DMS153 treated with DMSO at 0.1 percent for 48 hours (cell line): ENCODE measurements around the gene KCNQ1.

Source experiments
- DNase-seq: peaks from one replicate; lab custom pipeline; 2025; ENCODE audit not compliant: unreplicated experiment; lab: John Stamatoyannopoulos, UW

The KCNQ1 gene

DNA sequence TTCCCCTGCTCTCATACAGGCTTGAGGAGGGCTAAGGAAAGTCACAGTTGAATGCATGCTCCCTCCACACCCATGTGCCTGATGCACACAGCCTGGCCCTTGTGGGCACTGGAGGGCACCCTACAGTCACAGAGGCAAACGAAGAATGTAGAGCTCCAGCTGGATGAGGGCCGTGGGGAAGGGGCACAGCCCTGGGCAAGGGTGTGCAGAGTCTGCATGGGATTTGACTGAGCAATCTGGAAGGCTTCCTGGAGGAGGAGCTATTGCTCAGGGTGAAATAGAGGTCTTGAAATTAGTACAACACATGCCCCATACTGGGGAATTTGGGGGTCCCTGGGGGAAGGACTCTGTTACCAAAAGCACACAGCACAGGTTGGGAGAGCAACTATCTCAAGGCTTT, 64.0 kb downstream of the KCNQ1 start:
- no peak for DNase-seq

DNA sequence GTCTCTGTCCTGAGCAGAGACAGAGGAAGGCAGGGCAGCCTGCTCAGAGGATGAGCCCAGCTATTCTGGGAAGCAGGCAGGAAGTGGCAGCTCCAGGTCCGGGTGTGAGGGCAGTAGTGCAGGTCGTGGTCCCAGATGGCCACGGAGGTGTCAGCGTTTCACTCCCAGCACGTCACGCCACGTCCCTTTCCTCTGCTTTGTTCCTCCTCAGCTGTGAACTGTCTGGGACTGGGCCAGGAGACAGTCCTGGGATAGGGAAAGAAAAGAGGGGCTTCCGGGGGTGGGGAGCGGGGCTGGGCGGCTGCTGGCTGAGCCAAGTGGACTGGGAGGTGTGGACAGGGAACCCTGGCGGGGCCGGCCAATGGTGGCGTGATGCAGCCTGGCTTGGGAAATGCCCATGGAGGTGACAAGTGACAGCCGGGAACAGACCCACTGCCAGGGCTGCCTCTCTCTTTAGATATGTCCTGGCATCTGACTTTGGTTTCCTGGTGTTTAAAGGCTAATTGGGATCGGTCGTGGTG, 64.7 kb downstream of the KCNQ1 start:
- DNase-seq = no peak

DNA sequence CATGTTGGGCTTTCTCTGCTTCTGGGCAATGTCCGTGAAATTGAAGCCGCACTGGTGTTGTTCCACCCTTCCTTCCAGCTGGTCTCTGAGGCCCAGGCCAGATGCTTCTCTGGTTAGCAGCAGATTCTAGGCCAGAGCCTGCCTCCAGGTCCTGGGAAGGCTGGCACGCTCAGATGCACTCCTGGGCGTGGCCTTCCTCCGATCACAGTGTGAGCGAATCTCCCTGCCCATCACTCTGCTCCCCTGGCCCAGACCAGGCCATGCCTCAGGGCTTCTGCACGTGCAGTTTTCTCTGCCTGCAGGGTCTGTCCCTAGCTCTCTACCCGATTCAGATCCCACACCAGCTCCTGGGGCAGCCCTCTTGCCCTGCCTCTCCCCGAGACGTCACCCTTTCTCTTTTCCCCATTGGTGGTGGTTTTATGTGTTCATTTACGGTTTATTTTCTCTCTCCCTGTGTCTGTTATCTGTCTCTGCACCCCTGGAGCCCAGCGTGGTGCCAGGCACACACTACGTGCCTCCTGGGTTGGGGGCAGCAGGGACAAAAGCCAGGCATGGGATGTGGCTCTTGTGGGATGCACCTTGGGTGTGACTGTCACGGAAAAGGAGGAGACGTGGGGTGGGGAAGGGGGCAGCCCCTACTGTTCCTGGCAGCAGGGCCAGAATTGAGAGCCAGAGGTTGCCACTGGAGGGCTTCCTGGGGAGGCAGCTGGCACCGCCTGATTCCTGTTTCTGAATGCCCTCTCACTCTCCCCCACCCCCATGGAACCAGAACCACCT, 66.0 kb downstream of the KCNQ1 start:
- DNase-seq = no peak

DNA sequence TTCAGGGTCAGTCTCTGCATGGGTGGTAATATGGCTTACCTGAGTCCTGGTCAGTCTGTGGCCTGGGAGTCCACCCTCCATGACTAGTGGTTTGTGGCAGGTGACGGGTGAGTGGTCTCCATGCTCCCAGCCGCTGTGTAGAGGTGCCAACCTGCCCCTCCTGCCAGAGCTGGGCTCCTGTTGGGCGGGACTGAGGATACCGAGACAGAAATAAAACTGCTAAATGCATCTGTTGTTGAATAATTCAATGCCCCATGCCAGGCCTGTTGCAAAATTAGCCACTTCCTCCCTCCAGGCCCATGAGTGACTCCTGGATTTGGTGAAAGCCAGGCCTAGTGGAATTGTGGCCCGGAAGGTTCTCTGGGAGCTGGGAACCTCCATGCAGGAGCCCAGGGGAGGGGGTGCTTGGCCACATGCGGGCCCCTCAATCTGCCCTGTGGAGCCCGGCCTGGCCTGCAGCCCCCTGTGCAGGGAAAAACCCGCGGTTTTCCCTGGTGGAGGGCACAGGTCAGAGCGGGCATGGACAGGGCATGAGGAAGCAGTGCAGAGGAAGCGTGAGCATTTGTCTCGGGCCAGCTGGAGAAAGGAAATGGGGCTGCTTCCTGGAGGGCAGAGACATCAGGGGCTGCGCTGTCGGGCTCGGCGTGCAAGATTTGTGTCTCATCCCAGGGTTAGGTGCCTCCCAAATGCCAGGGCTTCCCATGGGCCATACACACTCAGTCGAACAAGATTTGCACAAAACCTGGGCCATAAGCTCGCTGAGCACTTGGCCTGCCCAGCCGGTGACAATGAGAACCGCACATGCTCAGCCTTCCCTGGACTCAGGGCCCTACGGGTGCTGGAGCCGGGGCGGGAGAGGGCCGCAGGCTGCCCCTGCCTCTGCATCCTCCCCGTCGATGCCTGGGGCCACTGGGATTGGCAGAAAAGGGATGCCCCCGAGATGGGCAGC, 66.9 kb downstream of the KCNQ1 start:
- DNase-seq = no peak

DNA sequence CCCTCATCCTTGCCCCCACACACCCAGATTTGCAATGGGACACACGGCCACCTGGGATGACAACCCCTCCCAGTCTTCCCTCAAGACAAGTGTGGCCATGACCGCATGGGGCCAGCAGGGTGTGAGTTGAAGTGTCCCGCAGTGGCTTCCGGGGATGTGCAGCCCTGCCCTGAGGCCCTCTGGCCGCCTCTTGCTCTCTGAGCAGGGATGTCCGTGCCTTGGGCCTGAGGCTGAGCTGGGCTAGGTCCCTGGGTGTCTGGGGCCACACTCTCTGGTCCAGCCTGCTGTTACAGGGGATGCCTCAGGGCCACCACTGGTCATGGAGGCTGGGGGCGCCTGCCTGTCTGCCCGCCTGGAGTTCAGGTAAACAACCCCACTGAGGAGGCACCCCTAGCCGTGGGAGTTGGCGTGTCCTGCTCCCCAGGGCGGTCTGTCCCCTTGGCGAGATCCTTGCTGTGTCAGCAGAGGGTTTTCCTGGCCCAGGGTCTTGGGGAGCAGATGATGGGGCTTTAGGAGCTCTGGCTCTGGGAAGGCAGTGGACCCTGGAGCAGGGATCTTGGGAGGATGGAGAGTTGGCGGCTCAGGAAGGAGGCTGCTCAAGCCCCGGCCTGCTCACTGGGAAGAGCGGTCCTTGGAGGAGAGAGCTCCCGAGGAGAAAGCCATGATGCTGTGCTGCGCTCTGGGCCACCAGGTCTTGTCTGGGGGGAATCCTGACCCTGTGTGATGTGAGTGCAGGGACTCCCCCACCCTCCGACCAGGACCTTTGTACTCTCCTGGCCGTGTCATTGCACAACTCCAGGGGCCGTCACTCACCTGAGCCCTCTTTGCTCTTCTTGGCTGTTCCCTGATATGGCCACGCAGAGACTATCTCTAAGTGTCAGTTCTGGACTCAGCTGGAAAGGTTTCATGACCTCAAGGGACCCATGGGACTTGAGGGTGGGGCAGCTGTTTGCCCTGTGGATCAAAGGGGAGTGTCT, 67.9 kb downstream of the KCNQ1 start:
- no peak for DNase-seq

DNA sequence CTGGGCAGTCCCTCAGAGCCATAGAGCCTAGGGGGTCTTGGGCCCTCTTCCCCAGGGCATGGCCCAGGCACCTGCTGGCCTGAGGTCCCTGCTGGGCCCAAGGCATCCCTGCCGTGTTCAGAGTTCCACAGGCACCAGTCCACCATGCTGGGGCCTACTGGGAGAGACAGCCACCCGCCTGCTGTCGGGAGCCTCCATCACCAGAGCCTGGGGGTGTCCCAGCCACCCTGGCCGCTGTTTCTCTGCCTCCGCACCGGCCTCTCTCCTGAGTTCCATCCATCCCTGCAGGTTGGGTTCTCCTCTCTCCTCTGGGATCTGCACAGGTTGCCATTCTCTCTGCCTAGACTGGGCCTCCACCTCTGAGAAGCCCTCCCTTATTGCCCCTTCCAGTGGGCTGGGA, 68.6 kb downstream of the KCNQ1 start:
- no peak for DNase-seq

DNA sequence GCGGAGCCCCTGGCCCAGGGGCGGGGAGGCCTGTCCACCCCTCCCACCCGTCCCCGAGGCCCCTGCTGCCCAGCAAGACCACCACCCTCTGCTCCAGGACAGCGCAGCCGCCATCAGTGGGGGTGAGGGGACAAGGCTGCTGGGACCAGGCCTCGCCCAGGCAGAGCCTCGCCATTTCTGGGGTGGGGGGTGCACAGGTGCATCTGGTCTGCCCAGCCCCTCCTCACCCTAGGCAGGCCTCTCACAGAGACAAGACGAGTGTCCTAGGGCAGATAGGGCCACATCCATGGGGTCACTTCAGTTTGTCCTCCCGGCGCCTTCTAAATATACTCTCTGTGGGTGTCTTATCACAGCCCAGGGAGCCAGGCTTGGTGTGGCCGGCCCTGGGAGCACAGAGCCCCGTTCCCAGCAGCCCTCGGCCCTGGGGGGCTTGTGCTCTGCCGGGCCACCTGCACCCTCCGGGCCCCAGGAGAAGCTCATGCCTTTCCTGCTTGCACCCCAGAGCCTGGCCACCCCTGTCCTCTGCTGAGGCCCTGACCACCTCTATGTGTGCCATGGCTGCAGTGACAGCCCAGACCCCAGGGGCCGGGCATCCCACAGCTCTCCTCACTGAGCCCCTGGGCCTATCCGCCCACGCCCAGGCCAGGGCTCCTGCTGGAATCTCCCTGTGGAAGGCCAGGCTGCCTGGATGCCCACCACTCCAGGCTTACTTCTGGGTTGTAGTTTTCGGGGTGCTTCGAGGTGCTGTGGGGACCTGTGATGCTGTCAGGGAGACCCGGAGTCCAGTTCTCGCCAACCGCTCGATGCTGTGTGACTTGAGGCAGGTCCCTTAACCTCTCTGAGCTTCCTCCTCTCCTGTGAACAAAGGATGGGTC, 70.8 kb downstream of the KCNQ1 start:
- DNase-seq = no peak

DNA sequence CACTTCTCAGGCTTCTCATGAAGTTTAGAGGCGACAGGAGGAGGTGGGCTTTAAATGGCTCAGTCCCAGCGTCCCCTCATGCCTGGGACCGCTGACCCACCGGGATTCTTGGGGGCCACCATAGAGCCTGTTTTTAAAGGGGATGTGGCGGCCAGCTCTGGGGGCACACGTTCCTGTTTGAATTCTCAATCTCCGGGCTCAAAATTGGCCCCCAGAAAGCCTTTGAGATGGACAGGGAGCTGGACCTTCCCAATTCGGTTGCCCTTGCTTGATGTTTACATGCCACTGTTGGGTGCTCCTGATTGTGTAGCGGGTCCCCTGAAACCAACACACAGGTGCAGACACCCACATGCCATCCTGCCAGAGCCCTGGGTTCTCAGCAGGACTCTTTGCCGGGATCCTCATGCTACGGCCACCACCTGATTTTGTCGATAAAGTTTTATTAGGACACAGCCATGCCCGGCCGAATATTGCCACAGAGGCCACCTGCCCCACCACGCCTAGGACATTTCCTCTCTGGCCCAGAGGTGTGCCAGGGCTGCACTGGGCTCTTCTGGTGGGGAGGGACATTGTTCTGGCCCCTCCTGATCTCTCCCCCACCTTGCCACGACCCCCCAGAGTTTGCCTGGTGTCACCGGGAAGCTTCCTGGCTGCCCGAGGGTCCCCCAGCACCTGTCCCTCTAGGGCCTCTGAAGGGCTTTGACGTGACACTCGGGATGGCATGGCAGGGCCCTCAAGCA, 71.6 kb downstream of the KCNQ1 start:
- DNase-seq = no peak

DNA sequence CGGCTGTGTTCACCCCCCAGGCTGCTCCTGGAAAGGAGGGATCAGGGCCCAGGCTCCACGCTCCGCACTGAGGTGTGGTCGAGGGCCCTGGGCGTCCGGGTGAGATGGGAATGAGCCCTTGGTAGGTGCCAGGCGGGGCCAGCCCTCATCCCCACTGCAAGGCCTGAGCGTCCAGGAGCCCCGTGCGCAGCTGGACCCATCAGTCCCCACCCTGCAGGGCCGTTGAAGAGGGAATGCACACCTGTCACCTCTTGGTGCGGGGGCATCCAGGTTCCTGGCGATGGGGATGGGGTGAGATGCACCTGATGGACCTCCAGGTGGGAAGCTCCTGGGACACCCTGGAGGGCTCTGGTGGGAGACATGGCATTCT, 72.2 kb downstream of the KCNQ1 start:
- no peak for DNase-seq

DNA sequence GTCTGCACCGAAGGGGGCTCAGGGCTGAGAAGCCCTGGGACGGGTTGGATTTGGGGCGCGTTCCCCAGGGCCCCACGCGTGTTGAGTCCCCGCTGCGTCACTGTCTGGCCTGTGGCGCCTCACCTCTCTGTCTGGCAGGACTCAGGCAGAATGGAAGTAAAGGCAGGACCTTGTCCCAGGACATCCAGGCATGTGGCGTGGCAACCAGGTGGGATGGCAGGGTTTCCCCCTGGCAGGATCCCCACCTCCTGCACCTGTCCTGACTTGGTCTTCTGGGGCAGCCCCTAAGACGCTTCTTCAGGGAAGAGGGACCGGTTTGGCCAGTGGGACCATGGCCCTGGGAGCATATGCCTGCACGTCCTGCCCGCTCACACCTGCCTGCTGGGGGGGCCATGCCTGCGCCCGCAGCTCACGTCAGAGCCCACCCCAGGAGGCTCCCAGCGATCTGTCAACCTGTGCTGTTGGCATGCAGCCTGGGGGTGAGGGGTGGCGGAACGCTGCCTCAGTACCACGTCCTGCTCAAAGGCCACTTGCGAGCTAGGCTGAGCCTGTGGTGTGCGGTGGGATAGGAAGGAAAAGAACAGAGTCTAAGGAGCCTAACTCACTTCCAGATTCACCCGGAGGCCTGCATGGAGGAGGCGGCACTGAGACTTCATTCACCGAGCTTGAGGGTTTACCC, 72.7 kb downstream of the KCNQ1 start:
- no peak for DNase-seq

DNA sequence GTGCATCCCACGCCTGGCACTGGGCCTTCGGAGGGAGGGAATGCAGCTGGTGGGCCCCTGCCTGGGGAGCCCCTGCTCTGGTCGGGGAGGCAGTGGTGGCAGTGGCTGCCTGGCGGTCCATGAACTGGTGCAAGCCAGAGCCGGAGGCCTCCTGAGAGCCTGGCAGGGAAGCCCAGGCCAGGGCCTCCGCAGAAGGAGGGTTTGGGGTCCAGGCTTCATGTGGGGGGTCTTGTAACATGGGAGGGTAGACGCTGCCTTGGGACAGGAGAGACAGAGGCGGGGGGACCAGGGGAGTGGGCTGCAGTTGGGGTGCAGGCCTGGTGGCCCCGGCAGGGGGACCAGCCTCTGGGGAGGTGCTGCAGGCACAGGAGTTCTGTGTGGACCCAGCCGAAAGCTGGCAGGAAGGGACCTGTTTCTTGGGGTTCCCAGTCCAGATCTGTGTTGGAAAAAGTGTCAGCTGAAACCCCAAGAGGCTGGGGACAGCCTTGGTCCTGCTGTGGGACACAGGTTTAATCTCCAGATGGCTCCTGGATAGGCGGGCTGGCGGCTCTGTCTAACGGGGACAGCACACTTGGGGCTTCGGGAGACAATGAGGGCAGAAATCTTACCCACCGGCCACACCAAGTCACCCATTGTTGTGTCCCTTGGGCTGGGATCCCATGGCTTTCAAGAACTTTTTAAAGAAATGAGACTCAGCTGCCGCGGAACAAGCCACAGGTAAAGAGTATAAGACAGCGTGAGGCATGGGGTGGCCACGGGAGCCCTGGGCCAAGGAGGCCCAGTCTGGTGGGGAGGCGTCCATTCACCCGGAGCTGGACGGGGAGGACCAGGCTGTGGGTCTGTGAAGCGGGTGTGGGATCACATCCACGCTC, 73.5 kb downstream of the KCNQ1 start:
- no peak for DNase-seq

DNA sequence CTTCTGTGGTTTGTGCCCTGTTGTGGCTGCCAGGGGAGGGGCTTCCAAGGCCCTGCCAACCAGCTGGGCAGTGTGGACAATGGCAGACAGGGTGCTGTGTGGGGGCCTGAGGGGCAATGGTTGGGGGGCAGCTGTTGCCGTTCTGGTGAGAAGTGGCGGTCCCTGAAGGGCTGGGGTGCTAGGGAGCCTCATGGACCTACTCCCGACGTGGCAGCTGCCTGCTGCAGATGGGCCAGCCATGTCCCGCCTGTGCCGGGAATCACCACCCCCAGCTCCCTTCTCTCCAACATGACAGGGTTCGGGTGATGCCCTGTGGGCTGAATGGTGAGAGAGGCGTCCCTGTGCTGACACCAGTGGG, 74.2 kb downstream of the KCNQ1 start:
- no peak for DNase-seq

DNA sequence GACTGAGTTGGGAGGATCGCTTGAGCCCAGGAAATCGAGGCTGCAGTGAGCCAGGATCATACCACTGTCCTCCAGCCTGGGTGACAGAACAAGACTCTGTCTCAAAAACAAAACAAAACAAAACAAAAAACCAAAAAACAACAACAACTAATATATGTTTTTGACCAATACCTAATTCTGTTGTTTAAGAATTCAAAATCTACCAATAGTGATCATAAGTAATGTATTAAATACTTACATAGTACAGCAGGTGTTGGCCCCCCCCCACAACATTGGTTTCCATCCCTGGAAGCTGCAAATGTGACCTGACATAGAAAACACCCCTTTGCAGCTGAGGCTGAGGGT, 74.7 kb downstream of the KCNQ1 start:
- no peak for DNase-seq

DNA sequence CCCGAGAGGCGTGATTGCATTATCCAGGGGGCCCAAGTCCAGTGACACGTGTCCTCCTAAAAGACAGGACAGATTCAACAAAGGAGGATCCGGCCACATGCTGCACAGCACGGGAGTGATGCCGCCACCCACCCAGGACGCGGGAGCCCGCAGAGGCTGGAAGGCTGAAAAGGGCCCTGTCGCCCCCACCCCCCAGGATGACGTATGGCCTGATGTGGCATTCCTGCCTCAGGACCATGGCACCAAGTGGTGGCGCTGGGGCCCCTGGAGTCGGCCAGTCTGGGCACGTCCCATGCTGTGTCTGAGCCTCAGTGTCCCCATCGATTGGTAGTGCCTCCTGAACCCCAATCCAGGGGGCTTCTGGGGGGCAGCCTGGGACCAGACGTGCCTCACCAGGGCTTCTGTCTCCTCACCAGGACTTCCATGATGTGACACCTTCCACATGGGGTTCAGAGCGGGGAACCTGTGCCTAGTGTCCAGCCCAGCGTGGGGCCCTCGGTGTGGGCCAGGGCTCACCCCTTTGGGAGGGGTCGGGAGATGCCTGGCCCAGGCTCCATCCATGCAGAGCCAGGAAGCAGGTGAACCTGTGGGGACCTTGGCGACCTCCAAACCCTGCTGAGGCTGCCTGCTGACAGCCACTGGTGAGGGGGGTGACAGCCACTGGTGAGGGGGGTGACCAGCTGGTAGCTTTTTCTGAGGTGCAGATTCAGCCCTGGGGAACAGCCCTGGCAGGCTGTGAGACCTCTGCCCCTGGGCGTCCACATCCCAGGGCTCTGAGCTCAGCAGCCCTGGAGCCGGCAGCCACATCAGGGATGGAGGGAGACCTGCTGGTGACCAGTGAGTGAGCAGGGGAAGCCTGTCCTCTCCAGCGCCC, 75.3 kb downstream of the KCNQ1 start:
- DNase-seq = no peak

DNA sequence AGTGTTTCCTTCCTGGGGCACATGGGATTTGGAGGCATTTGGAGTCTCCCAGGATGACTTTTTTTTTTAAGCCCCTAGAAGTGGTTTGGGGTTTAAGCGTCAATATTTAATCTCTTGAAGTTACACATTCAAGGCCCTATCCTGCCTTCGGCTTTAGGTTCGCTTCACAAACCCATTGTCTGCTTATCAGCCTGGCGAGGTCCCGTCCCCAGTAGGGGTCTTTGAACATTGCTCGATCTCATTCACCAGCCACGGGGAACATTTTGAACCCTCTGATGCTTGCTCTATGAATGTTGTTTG, 75.9 kb downstream of the KCNQ1 start:
- no peak for DNase-seq

DNA sequence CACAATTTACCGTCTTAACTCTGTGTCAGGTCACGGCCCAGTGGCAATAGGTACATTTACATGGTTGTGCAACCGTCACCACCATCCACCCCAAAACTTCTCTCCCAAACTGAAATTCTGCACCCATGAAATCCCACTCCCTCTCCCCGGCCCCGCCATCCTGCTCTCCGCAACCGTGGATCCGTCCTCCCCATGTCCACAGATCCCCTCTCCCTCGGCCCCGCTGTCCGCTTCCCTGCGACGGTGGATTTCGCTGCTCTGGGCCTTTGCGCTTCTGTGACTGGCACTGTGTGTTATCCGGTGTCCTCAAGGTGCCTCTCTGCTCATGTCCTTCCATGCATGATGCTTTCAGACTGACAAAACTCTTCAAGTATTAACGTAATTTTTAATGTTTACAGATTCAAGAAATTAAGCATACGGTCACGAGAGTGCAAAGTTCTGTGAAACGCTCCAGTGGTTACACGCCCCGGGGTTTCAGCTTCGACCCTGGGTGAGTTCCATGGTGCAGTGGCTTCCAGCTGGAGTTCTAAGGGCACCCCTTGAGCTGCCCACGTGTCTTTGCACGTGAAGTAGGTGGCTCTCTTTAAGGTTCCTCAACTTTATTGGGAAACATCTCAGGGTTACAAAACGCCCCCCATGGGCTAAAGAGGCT, 76.4 kb downstream of the KCNQ1 start:
- DNase-seq = no peak
